Activated T-cell treated with anti-CD3 and anti-CD28 coated beads for 4 hours (primary cell): ENCODE results near the gene CAPS.

Experiments
- DNase-seq: peaks from one replicate; pipeline ENCODE4 v3.0.0-alpha.2; 2020

CAPS gene

GRCh38 chr19:5914946-5915781 lies 1.1 kb downstream of the CAPS start:
- no peak for DNase-seq

- DNase-seq = no peak
Measured at GRCh38 chr19:5915782-5916165, 1.7 kb downstream of the CAPS start.

- no peak for DNase-seq
Measured at GRCh38 chr19:5916181-5916708, 2.2 kb downstream of the CAPS start.

GRCh38 chr19:5917431-5918107 lies 3.5 kb downstream of the CAPS start:
- DNase-seq = no peak

- no peak for DNase-seq
Measured at GRCh38 chr19:5918463-5919079, 4.5 kb downstream of the CAPS start.

- no peak for DNase-seq
Measured at GRCh38 chr19:5921516-5922160, 7.6 kb downstream of the CAPS start.

GRCh38 chr19:5922161-5922545 lies 8.1 kb downstream of the CAPS start:
- DNase-seq = no peak

GRCh38 chr19:5923356-5923755 lies 9.3 kb downstream of the CAPS start:
- DNase-seq = no peak

GRCh38 chr19:5925830-5926427 lies 11.9 kb downstream of the CAPS start:
- DNase-seq = no peak

- no peak for DNase-seq
Measured at GRCh38 chr19:5926641-5927440, 12.8 kb downstream of the CAPS start.

- no peak for DNase-seq
Measured at GRCh38 chr19:5927441-5927821, 13.4 kb downstream of the CAPS start.

- DNase-seq = no peak
Measured at GRCh38 chr19:5929179-5929578, 15.1 kb downstream of the CAPS start.

- no peak for DNase-seq
Measured at GRCh38 chr19:5929625-5930024, 15.6 kb downstream of the CAPS start.

GRCh38 chr19:5931251-5931650 lies 17.2 kb downstream of the CAPS start:
- DNase-seq = no peak

- DNase-seq = no peak
Measured at GRCh38 chr19:5932146-5932545, 18.1 kb downstream of the CAPS start.

GRCh38 chr19:5932609-5933262 lies 18.7 kb downstream of the CAPS start:
- DNase-seq = no peak

GRCh38 chr19:5933391-5934068 lies 19.5 kb downstream of the CAPS start:
- DNase-seq = no peak

GRCh38 chr19:5934069-5934401 lies 20.0 kb downstream of the CAPS start:
- DNase-seq = no peak

- DNase-seq = no peak
Measured at GRCh38 chr19:5934774-5935472, 20.9 kb downstream of the CAPS start.
